Endodermal cell (in vitro differentiated cells): Measurements from ENCODE around the gene CDHR3. TPM values are rescaled to one million over a fixed set of nuclear protein-coding genes. Genes with fewer than 3 reads are reported as not detected.

Experiments used
- DNase-seq: peaks from one replicate; pipeline ENCODE4 v3.0.0-alpha.2; 2017
- H3K27ac ChIP-seq: 2 replicates; pipeline ENCODE4 v1.5.1; 2013; ENCODE audit warnings: mild to moderate bottlenecking, low read depth, low read length, moderate library complexity
- H3K27me3 ChIP-seq: 2 replicates; pipeline ENCODE4 v1.6.1; 2013; ENCODE audit warnings: mild to moderate bottlenecking, low read length, moderate library complexity; ENCODE audit not compliant: insufficient read depth, control insufficient read depth, poor library complexity, severe bottlenecking
- H3K36me3 ChIP-seq: 2 replicates; pipeline ENCODE4 v1.7.0; 2013; ENCODE audit warnings: mild to moderate bottlenecking, low read length, moderate library complexity; ENCODE audit not compliant: control insufficient read depth, insufficient read depth
- H3K4me1 ChIP-seq: one replicate; pipeline ENCODE4 v1.7.0; 2013; ENCODE audit warnings: low read length; ENCODE audit not compliant: control insufficient read depth, insufficient read depth
- H3K4me3 ChIP-seq: 2 replicates; pipeline ENCODE4 v1.5.1; 2013; ENCODE audit warnings: mild to moderate bottlenecking, low read length, moderate library complexity
- H3K9ac ChIP-seq: 2 replicates; pipeline ENCODE4 v1.6.1; 2013; ENCODE audit warnings: mild to moderate bottlenecking, low read length, moderate library complexity; ENCODE audit not compliant: poor library complexity, severe bottlenecking; ENCODE audit errors: extremely low read depth
- H3K9me3 ChIP-seq: 2 replicates; pipeline ENCODE4 v1.6.1; 2013; ENCODE audit warnings: mild to moderate bottlenecking, low read length, moderate library complexity; ENCODE audit not compliant: control insufficient read depth
- H3K27ac Mint-ChIP-seq: 2 replicates; pipeline ENCODE4 v1.8.0; 2020; ENCODE audit warnings: mixed read lengths
- H3K27me3 Mint-ChIP-seq: 2 replicates; pipeline ENCODE4 v1.8.0; 2021; ENCODE audit warnings: mild to moderate bottlenecking, mixed read lengths; ENCODE audit not compliant: insufficient read depth
- H3K36me3 Mint-ChIP-seq: 2 replicates; pipeline ENCODE4 v1.8.0; 2020; ENCODE audit warnings: low read depth, mixed read lengths
- H3K4me1 Mint-ChIP-seq: 2 replicates; pipeline ENCODE4 v1.8.0; 2020; ENCODE audit warnings: mixed read lengths
- H3K4me3 Mint-ChIP-seq: 2 replicates; pipeline ENCODE4 v1.8.0; 2020; ENCODE audit warnings: mild to moderate bottlenecking, moderate library complexity, mixed read lengths
- H3K9me3 Mint-ChIP-seq: 2 replicates; pipeline ENCODE4 v1.8.0; 2020; ENCODE audit warnings: mild to moderate bottlenecking, mixed read lengths
- CTCF ChIP-seq: fragments of 200-600 bp; sonication (generic); conservative IDR thresholded peaks from 2 replicates; pipeline ENCODE4 v1.5.0; 2021; ENCODE audit warnings: antibody characterized with exemption, mild to moderate bottlenecking
- WGBS, 2 experiments: methylation state at CpG; one replicate each; pipeline versions ENCODE4 v1.1.5 to v1.1.7; 2013; ENCODE audit warnings: missing lambda C conversion rate in 2 of 2, mixed read lengths in 1 of 2; ENCODE audit not compliant: insufficient coverage in 1 of 2, insufficient read length in 1 of 2; 5-methylcytosine and 5-hydroxymethylcytosine counted together
- total RNA-seq, 2 donors: library from RNA; stranded (reverse); fragmentation: NEBNext Ultra II Directional in 1 of 2; extraction: Animal tissue kit (Norgen Biotek cat#: 25700) in 1 of 2; gene quantifications; 2 replicates in 1 of 2; 3 replicates in 1 of 2; pipeline ENCODE4 v1.2.1, GENCODE V29; 2021

The CDHR3 gene
- total RNA-seq, 2 donors from 2014 or later, result 7.5 to 16.1 TPM

DNA sequence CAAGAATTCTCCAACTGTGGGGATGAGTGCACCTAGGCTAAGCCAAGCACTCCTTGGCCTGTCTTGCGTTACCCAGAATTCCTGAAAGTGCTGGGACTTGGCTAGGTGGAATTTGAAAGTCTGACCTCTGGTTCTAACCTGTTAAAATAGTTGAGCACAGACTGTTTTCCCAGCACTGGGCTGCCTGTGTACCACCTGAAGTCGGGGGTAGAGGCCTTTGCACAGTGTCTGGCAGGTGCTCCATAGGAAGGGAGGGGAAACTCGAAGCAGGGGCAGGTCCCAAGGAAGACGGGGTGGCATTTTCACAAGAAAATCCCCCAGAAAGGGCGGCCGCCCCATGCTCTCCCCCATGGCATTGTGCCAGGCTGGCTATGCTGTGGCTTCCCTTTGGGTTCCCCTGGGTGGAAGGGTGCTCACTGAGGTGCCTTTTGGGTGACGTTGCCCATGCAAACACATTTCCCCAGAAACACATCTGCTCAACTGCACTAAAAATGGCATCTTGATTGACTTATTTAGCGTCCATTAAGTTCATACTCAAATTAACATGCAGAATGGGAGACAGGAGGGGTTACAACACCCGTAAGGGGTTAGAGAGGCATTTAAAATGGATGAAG is 86.2 kb downstream of the CDHR3 start:
- no peak for TF ChIP-seq CTCF

GRCh38 chr7:106050002-106050745 is 87.1 kb downstream of the CDHR3 start:
- no peak overlapping the region for H3K4me3 Mint-ChIP-seq
- peak; percentile 62 for TF ChIP-seq CTCF
- Histone ChIP-seq H3K4me3 (no peak overlapping the region), H3K4me1 (no peaks in the 10 kb centered on the region), H3K27me3 (no peaks in the 10 kb centered on the region), H3K9ac (no peak overlapping the region), H3K27ac (no peak overlapping the region), H3K36me3 (no peaks in the 10 kb centered on the region), H3K9me3 (no peaks in the 10 kb centered on the region)
- DNase-seq, result peak; percentile 85
- H3K27me3 Mint-ChIP-seq, result peaks cover 6% of the 10 kb centered on the region
- H3K9me3 Mint-ChIP-seq, result no peaks in the 10 kb centered on the region
- no peaks in the 10 kb centered on the region for H3K4me1 Mint-ChIP-seq
- 88 to 93% methylated on average over 9 to 13 of the region's 13 CpGs for WGBS, 2 experiments
- H3K27ac Mint-ChIP-seq, result no peak overlapping the region
- H3K36me3 Mint-ChIP-seq, result no peaks in the 10 kb centered on the region

More for the DNA sequence above, 86.2 kb downstream of the CDHR3 start:
- H3K9me3 Mint-ChIP-seq, result no peaks in the 10 kb centered on the region
- no peaks in the 10 kb centered on the region for H3K36me3 Mint-ChIP-seq
- no peaks in the 10 kb centered on the region for H3K36me3 ChIP-seq
- 91 to 96% methylated on average over 4 to 9 of the region's 9 CpGs for WGBS, 2 experiments
- H3K4me1 Mint-ChIP-seq, result no peaks in the 10 kb centered on the region
- no peak overlapping the region for H3K27ac Mint-ChIP-seq
- no peaks in the 10 kb centered on the region for H3K9me3 ChIP-seq
- H3K4me3 ChIP-seq, result no peak overlapping the region
- no peak overlapping the region for H3K4me3 Mint-ChIP-seq
- H3K9ac ChIP-seq, result no peak overlapping the region
- H3K4me1 ChIP-seq, result no peaks in the 10 kb centered on the region
- H3K27me3 Mint-ChIP-seq, result peaks cover 6% of the 10 kb centered on the region
- H3K27ac ChIP-seq, result no peak overlapping the region
- no peak for DNase-seq
- H3K27me3 ChIP-seq, result no peaks in the 10 kb centered on the region

DNA sequence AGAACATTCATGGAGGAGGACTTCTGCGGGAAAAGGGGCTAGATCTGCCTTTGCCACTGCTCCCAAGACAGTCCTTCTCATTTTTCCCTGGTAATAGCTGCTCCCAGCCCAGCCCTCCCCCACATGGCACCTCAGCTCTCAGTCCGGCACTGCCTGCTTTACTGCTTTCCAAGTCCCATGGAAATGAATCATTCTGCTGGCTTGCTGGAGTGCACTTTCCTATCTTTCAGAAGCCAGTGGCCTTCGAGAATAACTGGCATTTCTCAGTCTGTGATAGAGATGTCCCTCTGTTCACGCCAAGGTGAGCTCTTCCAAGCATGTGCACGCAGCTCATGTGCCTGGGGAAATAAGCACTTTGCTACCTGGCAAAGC is 87.7 kb downstream of the CDHR3 start:
- Mint-ChIP-seq H3K36me3 (no peaks in the 10 kb centered on the region), H3K27ac (no peak overlapping the region), H3K4me3 (no peak overlapping the region), H3K27me3 (peaks cover 4% of the 10 kb centered on the region), H3K9me3 (no peaks in the 10 kb centered on the region), H3K4me1 (no peaks in the 10 kb centered on the region)
- Histone ChIP-seq H3K9me3 (no peaks in the 10 kb centered on the region), H3K27ac (no peak overlapping the region), H3K9ac (no peak overlapping the region), H3K36me3 (no peaks in the 10 kb centered on the region), H3K27me3 (no peaks in the 10 kb centered on the region), H3K4me3 (no peak overlapping the region), H3K4me1 (no peaks in the 10 kb centered on the region)
- peak; percentile 53 for DNase-seq
- TF ChIP-seq CTCF, result no peak
- WGBS, 2 experiments, result 93 to 96% methylated on average over 4 to 5 of the region's 5 CpGs
